Measurements from ENCODE around the gene ZRANB3. TPM values are rescaled to one million over a fixed set of nuclear protein-coding genes. Genes with fewer than 3 reads are reported as not detected.

The ZRANB3 gene
- total RNA-seq, 6 donors from 2014 or later = 1.00 to 4.0 (median 2.0) TPM

DNA sequence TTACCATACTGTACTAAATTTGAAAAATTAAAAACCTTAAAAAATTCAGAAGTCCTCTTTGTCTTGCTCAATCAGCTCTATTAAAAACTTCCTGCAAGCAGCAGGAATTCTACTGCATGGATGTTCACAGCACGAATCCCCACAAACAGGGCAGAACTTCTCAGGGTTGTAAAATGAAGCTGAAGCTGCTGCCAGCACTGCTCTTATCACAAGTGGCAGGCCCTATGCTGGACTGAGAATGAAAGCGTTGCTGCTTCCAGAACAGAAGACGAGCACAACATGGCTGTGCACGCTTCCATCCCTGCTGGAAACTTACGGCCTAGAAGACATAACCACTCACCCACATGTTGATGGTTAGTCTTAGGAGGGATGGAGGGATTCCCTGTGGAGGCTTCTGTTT, 345.0 kb downstream of the ZRANB3 start:
- no peaks in the 10 kb centered on the region for H3K36me3 ChIP-seq
- peaks cover 0 to 4% (median 0%) of the 10 kb centered on the region in 4 donors for H3K9me3 ChIP-seq
- TF ChIP-seq EP300 (IDR thresholded peaks at IDR 0.05) = no peak
- TF ChIP-seq POLR2A (IDR thresholded peaks at IDR 0.05) = no peak
- no peak for TF ChIP-seq POLR2AphosphoS5 (IDR thresholded peaks at IDR 0.05)
- TF ChIP-seq, protein P1, sequence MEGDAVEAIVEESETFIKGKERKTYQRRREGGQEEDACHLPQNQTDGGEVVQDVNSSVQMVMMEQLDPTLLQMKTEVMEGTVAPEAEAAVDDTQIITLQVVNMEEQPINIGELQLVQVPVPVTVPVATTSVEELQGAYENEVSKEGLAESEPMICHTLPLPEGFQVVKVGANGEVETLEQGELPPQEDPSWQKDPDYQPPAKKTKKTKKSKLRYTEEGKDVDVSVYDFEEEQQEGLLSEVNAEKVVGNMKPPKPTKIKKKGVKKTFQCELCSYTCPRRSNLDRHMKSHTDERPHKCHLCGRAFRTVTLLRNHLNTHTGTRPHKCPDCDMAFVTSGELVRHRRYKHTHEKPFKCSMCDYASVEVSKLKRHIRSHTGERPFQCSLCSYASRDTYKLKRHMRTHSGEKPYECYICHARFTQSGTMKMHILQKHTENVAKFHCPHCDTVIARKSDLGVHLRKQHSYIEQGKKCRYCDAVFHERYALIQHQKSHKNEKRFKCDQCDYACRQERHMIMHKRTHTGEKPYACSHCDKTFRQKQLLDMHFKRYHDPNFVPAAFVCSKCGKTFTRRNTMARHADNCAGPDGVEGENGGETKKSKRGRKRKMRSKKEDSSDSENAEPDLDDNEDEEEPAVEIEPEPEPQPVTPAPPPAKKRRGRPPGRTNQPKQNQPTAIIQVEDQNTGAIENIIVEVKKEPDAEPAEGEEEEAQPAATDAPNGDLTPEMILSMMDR (IDR thresholded peaks at IDR 0.05) = no peak
- WGBS, 2 donors = 88 to 89% methylated on average over 5 of the region's 5 CpGs
- H3K27ac ChIP-seq = no peak overlapping the region
- H3K4me3 ChIP-seq = no peak overlapping the region
- no peak for ATAC-seq (ENCODE audit: low FRiP score in 2 of 2)
- no peak for DNase-seq
- H3K27me3 ChIP-seq = no peaks in the 10 kb centered on the region
- H3K4me1 ChIP-seq = no peaks in the 10 kb centered on the region

DNA sequence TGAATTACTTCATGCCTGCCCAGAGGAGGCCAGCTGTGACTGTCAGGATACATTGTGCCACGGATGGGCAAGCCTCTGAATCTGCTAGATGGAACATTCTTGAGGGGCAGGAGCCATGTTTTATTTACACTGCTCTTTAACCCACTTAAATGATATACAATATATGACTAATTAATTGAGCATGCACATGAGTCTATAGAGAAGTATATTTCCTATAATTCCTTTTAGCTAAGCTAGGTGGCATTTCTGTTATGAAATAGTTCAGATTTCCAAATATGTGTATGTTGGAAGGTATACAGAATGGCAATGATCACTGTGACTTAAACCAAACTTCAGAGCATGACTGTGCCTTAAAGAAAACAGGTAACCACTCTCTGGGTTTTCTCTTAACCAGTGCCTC, 347.2 kb downstream of the ZRANB3 start:
- DNase-seq (no peak), ATAC-seq (ENCODE audit: low FRiP score in 2 of 2) (no peak)
- Histone ChIP-seq H3K27ac (no peak overlapping the region), H3K36me3 (no peaks in the 10 kb centered on the region), H3K4me3 (no peak overlapping the region), H3K27me3 (no peaks in the 10 kb centered on the region), H3K9me3 (no peaks in the 10 kb centered on the region), H3K4me1 (no peaks in the 10 kb centered on the region)
- 88 to 90% methylated on average over 1 of the region's 1 CpG for WGBS, 2 donors
- TF ChIP-seq, protein P1 (IDR thresholded peaks at IDR 0.05) = no peak
- TF ChIP-seq POLR2A (IDR thresholded peaks at IDR 0.05) (no peak), EP300 (IDR thresholded peaks at IDR 0.05) (no peak), POLR2AphosphoS5 (IDR thresholded peaks at IDR 0.05) (no peak)

DNA sequence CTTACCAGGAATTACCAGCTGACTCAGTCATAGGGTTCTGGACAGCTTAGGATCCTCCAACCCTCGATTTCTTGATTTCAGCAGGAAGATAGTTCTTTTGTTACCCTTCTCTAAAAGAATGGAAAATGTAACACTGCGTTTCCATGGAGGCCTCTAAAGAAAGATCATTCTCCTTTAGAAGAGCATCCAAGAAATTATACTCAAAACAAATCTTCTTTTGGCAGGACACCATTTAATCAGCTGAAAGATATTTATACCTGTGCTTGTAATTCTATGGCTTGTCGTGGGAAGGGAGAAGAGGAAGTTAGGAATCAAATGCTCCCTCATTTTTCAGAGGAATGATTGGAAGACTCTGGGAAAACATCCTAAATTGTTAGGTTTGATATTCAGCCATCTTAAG, 348.4 kb downstream of the ZRANB3 start:
- Histone ChIP-seq H3K4me3 (no peak overlapping the region), H3K27ac (no peak overlapping the region), H3K36me3 (peaks cover 0 to 3% (median 0%) of the 10 kb centered on the region in 4 donors), H3K27me3 (no peaks in the 10 kb centered on the region), H3K4me1 (no peaks in the 10 kb centered on the region), H3K9me3 (no peaks in the 10 kb centered on the region)
- ATAC-seq (ENCODE audit: low FRiP score in 2 of 2) (no peak), DNase-seq (no peak)
- TF ChIP-seq, protein P1 (IDR thresholded peaks at IDR 0.05) = no peak
- no peak for TF ChIP-seq POLR2AphosphoS5 (IDR thresholded peaks at IDR 0.05)
- no peak for TF ChIP-seq POLR2A (IDR thresholded peaks at IDR 0.05)
- no peak for TF ChIP-seq EP300 (IDR thresholded peaks at IDR 0.05)
- WGBS, 2 donors = 76 to 80% methylated on average over 3 of the region's 3 CpGs

DNA sequence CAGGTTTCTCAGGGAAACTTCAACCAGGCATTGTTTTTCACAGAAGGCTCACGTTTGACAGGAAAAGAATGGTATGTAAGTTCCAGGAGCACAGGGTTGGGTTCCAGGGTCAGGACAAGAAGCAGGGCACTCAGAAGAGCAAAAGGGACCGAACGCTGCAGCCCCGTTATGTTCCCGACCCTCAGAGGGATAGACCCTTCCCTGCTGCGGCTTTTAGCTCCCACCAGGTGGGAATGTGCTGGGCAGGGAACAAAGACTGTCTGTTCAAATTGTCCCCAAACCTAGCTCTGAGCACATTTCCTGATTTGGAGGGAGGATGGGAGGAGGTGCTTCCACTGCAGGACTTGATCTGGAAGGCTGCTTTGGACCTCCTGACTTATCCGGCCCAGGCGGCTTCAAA, 348.8 kb downstream of the ZRANB3 start:
- Histone ChIP-seq H3K9me3 (no peaks in the 10 kb centered on the region), H3K27ac (no peak overlapping the region), H3K36me3 (peaks cover 0 to 3% (median 0%) of the 10 kb centered on the region in 4 donors), H3K4me1 (no peaks in the 10 kb centered on the region), H3K27me3 (no peaks in the 10 kb centered on the region), H3K4me3 (no peak overlapping the region)
- ATAC-seq (ENCODE audit: low FRiP score in 2 of 2) (no peak), DNase-seq (no peak)
- 78 to 85% methylated on average over 8 of the region's 8 CpGs for WGBS, 2 donors
- TF ChIP-seq EP300 (IDR thresholded peaks at IDR 0.05) (no peak), POLR2AphosphoS5 (IDR thresholded peaks at IDR 0.05) (no peak), POLR2A (IDR thresholded peaks at IDR 0.05) (no peak)
- TF ChIP-seq, protein P1 (IDR thresholded peaks at IDR 0.05) = no peak

DNA sequence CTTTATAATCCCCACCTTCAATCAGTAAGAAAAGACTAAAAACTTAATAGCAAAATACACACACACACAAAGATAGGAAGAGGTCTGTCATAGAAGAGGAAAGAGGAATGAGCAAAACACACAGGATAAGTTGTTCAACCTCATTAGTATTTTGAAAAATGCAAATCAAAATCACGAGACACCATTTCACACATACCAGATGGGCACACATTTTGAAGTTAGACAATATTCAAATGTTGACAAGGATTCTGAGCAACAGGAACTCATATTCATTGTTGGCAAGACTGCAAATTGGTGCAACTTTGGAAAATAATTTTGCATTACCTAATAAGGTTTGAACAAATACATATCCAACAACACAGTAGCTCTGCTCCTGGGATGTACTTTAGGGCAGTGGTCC, 351.3 kb downstream of the ZRANB3 start:
- Histone ChIP-seq H3K9me3 (no peaks in the 10 kb centered on the region), H3K27me3 (no peaks in the 10 kb centered on the region), H3K4me3 (no peak overlapping the region), H3K4me1 (no peaks in the 10 kb centered on the region), H3K36me3 (peaks cover 0 to 25% (median 7%) of the 10 kb centered on the region in 4 donors), H3K27ac (no peak overlapping the region)
- DNase-seq (no peak), ATAC-seq (ENCODE audit: low FRiP score in 2 of 2) (no peak)
- WGBS, 2 donors = 87 to 88% methylated on average over 1 of the region's 1 CpG
- TF ChIP-seq EP300 (IDR thresholded peaks at IDR 0.05) = no peak
- no peak for TF ChIP-seq POLR2AphosphoS5 (IDR thresholded peaks at IDR 0.05)
- TF ChIP-seq, protein P1 (IDR thresholded peaks at IDR 0.05) = no peak
- no peak for TF ChIP-seq POLR2A (IDR thresholded peaks at IDR 0.05)
